LNCaP clone FGC (cell line): ENCODE measurements around the gene BCAS3.

ENCODE experiments used
- DNase-seq: peaks from one replicate; pipeline ENCODE4 v3.0.0-alpha.2; 2011; ENCODE audit warnings: low read depth
- H3K4me3 ChIP-seq: 2 replicates; pipeline ENCODE4 v1.5.1; 2011; ENCODE audit warnings: mild to moderate bottlenecking, low read depth, low read length, control low read depth
- TF ChIP-seq, protein P1 (sequence below): IDR thresholded peaks from 2 replicates; pipeline ENCODE4 v1.5.1; 2012; ENCODE audit warnings: mild to moderate bottlenecking; ENCODE audit not compliant: control insufficient read depth, insufficient read depth; ENCODE audit errors: extremely low read depth

The BCAS3 gene

GRCh38 chr17:61219460-61219859 is 541.8 kb downstream of the BCAS3 start:
- H3K4me3 ChIP-seq, result no peak overlapping the region
- TF ChIP-seq, protein P1, sequence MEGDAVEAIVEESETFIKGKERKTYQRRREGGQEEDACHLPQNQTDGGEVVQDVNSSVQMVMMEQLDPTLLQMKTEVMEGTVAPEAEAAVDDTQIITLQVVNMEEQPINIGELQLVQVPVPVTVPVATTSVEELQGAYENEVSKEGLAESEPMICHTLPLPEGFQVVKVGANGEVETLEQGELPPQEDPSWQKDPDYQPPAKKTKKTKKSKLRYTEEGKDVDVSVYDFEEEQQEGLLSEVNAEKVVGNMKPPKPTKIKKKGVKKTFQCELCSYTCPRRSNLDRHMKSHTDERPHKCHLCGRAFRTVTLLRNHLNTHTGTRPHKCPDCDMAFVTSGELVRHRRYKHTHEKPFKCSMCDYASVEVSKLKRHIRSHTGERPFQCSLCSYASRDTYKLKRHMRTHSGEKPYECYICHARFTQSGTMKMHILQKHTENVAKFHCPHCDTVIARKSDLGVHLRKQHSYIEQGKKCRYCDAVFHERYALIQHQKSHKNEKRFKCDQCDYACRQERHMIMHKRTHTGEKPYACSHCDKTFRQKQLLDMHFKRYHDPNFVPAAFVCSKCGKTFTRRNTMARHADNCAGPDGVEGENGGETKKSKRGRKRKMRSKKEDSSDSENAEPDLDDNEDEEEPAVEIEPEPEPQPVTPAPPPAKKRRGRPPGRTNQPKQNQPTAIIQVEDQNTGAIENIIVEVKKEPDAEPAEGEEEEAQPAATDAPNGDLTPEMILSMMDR, result no peak
- no peak for DNase-seq

DNA sequence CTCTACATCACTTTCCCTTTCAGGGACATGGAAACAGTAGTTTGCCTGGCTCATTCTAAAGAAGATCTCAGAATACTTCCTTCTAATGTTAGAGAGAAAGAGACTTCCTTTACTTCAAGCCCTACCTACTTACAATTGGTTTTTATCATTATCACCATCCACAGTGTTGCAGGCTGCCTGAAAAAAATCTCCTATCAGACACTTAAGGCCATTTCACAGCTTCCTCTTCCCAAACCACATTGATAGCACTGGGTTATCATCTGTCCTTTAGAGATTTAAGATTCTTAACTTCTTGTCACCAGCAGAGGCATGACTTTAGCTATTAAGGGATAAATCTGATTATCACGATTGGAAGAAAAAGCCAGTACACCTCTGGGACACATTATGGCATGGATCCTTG is 543.5 kb downstream of the BCAS3 start:
- no peak for DNase-seq
- TF ChIP-seq, protein P1, result no peak
- H3K4me3 ChIP-seq, result no peak overlapping the region

DNA sequence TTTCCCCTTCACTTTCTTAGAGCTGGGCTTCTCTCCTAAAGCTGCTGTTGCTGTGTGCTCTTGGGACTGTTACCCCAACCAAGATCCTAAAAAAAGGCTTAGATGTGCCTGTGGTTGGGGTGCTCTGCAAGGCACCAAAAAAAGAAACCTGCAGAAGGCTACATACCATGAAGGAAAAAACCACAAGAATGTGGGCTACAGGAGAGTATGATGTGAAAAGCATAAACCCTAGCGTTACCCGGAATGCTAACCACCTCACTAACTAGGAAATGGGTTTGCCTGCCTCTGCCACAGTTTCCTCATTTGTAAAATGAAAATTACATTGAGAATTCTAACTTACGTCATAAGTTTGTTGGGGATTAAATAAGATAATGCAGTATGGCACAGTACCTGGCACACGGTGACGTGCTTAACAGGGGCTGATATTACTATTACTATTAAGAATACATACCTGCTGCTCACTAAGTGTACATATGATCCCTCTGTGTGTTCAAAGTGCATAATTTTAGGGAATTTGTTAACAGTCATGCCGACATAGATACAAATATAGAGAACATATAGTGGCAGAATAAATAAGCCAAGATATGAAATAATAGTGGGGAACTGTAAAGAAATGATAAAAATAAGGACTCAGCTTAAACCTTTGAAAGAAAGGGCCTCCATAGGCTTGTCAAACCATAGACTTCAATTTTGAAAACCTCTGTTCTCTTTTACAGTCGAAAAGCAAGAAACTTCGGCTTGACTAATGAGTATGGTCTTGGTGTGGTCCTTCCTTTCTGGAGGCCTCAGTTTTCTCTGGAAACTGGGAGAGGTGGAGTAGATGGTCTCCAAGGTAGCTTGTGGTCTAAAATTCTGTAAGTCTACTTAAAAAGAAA is 544.2 kb downstream of the BCAS3 start:
- H3K4me3 ChIP-seq, result no peak overlapping the region
- TF ChIP-seq, protein P1, result no peak
- DNase-seq, result no peak

GRCh38 chr17:61223725-61224124 is 546.1 kb downstream of the BCAS3 start:
- H3K4me3 ChIP-seq, result no peak overlapping the region
- no peak for DNase-seq
- TF ChIP-seq, protein P1, result no peak

- H3K4me3 ChIP-seq, result no peak overlapping the region
- TF ChIP-seq, protein P1, result no peak
- no peak for DNase-seq
These were observed 547.7 kb downstream of the BCAS3 start for GRCh38 chr17:61225178-61225882.

DNA sequence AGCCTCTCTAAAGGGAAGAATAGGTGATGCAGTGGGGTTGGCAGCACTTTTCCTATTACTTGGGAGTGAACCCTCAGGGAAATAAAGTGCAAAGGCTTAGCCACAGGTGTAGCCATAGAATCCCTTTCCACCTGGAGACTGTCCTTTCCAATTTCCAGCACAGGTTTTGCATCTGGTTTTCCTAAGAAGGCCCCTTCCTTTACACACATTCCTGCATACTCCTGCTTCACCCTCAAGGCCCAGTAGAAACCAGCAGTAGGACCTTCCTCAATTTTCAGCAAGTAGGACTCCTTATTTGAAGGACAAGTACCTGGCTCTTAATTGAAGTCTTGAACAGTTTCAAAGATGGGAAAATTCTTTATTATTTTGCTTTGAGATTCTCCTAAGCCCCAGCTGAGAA is 550.2 kb downstream of the BCAS3 start:
- DNase-seq, result no peak
- TF ChIP-seq, protein P1, result no peak
- H3K4me3 ChIP-seq, result no peak overlapping the region
